HG02588 (cell line): ENCODE results near the gene SSH2.

Source experiments
- ATAC-seq: cut with Tn5 transposase; IDR thresholded peaks from one replicate; pipeline ENCODE4 v1.9.1; 2021; ENCODE audit warnings: mild to moderate bottlenecking, moderate library complexity; ENCODE audit not compliant: unreplicated experiment

Gene SSH2

GRCh38 chr17:29839656-29840055 lies 90.4 kb downstream of the SSH2 start:
- ATAC-seq, result no peak

- ATAC-seq, result no peak
Observed at GRCh38 chr17:29838961-29839360, 91.1 kb downstream of the SSH2 start.

- no peak for ATAC-seq
Observed at GRCh38 chr17:29837531-29837930, 92.5 kb downstream of the SSH2 start.

GRCh38 chr17:29836643-29837042 lies 93.4 kb downstream of the SSH2 start:
- no peak for ATAC-seq

- ATAC-seq, result no peak
Observed at GRCh38 chr17:29835435-29836351, 94.3 kb downstream of the SSH2 start.

GRCh38 chr17:29833801-29834200 lies 96.2 kb downstream of the SSH2 start:
- ATAC-seq, result no peak

GRCh38 chr17:29828676-29829284 lies 101.2 kb downstream of the SSH2 start:
- no peak for ATAC-seq

- ATAC-seq, result no peak
Observed at GRCh38 chr17:29827179-29827578, 102.8 kb downstream of the SSH2 start.

GRCh38 chr17:29826114-29826692 lies 103.8 kb downstream of the SSH2 start:
- ATAC-seq, result no peak

- no peak for ATAC-seq
Observed at GRCh38 chr17:29825604-29826003, 104.4 kb downstream of the SSH2 start.

- no peak for ATAC-seq
Observed at GRCh38 chr17:29821897-29822296, 108.1 kb downstream of the SSH2 start.

- no peak for ATAC-seq
Observed at GRCh38 chr17:29820425-29820824, 109.6 kb downstream of the SSH2 start.

- no peak for ATAC-seq
Observed at GRCh38 chr17:29807520-29808361, 122.3 kb downstream of the SSH2 start.

GRCh38 chr17:29802246-29802645 lies 127.8 kb downstream of the SSH2 start:
- no peak for ATAC-seq

GRCh38 chr17:29800457-29800856 lies 129.6 kb downstream of the SSH2 start:
- no peak for ATAC-seq

- no peak for ATAC-seq
Observed at GRCh38 chr17:29796652-29797051, 133.4 kb downstream of the SSH2 start.

GRCh38 chr17:29793501-29793900 lies 136.5 kb downstream of the SSH2 start:
- ATAC-seq, result no peak

GRCh38 chr17:29791336-29792080 lies 138.5 kb downstream of the SSH2 start:
- ATAC-seq, result no peak

- no peak for ATAC-seq
Observed at GRCh38 chr17:29789196-29790170, 140.5 kb downstream of the SSH2 start.
